ENCODE measurements around the gene NPAS2.

GRCh38 chr2:100953406-100954043 lies 133.6 kb downstream of the NPAS2 start:
- TF ChIP-seq EZH2 (IDR thresholded peaks at IDR 0.05) = no peak
- no peak for TF ChIP-seq CTCF (IDR thresholded peaks at IDR 0.05)
- TF ChIP-seq EZH2phosphoT487 (IDR thresholded peaks at IDR 0.05) = no peak
